Hematopoietic multipotent progenitor cell treated with erythropoietin and hydrocortisone succinate and interleukin-3 and kit ligand, for 8 days (in vitro differentiated cells): ENCODE data around the gene UQCR10.

Source experiments
- DNase-seq: peaks from one replicate; pipeline ENCODE4 v3.0.0-alpha.2; 2015

The UQCR10 gene

DNA sequence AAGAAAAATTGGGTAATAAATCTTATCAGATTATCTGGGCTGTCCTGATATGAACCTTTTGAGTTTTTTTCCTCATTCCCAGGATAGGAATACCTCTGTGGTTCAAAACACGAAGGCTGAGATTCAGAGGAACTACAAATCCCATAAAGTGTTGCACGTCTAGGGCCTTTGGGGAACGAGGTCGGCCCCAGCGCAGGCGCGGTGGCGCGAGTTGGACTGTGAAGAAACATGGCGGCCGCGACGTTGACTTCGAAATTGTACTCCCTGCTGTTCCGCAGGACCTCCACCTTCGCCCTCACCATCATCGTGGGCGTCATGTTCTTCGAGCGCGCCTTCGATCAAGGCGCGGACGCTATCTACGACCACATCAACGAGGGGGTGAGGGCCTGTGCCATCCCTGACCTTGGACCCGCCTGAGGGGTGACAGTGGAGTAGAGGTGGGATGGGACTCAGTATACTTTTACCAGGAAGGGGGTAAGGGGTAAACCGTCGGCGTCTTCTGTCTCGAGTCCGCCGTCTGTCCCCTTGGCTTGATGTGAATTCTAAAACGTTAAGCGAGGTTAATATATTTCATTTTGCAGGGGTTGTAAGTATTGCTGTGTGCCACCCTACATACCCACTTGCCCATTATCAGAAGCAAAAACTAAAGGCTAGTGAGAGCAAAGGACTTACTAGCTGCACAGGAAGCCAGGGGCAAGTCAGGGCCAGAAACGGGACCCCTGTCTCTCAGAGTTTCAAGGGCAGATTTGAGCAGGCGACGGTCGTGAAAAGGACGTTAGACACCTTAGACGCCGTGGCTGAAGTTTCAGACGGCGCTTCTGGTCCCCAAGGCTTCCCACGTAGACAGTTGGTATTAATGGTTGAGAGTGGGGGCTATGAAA lies at the start of gene UQCR10:
TSS of gene UQCR10 (plus strand) at position 199 of the 881 bp plus-strand sequence. CDS start at position 229, 30 bp downstream.
- peak; percentile 95 for DNase-seq

- DNase-seq = no peak
Observed at GRCh38 chr22:29717789-29718188, 49.4 kb upstream of the UQCR10 start.

- no peak for DNase-seq
Observed at GRCh38 chr22:29718949-29719898, 47.9 kb upstream of the UQCR10 start.

GRCh38 chr22:29719899-29720645 lies 47.1 kb upstream of the UQCR10 start, which contains the start of gene CABP7:
CABP7 (plus strand) TSS chr22:29720003; CDS start chr22:29720425, 422 bp downstream.
- DNase-seq = no peak

DNA sequence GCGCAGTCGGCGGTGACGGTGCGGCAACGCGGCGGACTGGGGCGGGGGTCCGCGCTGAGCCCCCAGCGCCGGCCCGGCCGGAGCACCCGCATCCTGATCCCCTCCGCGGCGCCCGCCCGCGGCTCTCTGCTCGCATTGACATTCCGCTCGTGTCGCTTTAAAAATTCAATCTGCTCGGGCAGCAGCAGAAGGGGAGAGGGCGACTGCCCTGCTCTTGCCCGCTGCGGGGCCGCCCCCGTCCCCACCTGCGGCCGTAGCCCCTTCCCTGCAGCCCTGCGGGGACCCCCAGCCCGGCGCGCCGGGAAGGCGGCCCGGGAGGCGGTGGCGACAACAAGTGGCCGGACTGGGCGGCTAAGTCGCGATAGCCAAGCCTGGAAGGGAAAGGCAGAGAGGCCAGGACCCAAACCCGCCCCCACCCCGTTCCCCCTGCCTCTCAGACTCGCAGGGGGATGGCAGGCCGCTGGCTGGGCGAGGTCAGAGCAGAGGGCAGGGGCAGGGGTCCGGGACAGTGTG lies 46.3 kb upstream of the UQCR10 start:
- DNase-seq = no peak

- peak; percentile 32 for DNase-seq
Observed at GRCh38 chr22:29722151-29722550, 45.0 kb upstream of the UQCR10 start.

DNA sequence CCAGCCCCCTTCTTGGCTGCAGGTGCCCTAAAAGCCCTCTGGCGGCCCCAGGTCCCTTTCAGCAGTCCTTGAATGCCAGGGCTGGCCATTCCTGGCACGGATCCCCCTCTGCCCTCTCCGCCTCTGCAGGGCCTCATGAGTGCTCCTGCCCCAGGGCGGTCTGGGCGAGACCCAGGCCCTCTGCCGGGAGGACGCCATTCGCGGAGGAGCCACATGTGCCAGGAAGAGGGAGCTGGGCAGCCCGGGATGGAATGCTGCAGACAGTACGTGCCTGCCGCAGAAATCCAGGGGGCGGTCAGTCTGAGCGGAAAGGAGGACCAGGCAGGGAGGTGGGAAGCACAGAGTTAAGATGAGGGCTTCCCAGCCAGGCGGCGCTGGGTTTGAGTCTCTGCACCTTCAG lies 44.6 kb upstream of the UQCR10 start:
- no peak for DNase-seq

- no peak for DNase-seq
Observed at GRCh38 chr22:29723766-29724165, 43.4 kb upstream of the UQCR10 start.

DNA sequence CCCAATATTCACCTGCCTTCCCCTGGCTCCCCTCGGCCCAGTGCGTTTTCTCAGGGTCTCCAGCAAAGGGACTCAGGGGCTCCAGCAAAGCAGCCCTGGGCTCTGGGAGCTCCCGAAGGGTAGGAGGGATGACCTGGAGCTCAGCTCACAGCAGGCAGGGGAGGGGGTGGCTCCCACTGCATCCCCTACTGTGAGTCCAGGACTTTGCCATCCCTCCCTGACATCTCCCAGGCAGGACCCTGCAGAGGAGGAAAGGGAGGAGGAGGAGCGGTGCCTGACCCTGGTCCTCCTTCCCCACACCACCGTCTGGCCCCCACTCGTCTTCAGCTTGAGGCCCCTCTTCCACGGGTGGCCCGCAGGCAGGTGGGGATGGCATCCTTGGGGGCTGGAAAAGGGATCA lies 42.3 kb upstream of the UQCR10 start:
- no peak for DNase-seq

- DNase-seq = peak; percentile 43
Observed at GRCh38 chr22:29726106-29726505, 41.1 kb upstream of the UQCR10 start.

DNA sequence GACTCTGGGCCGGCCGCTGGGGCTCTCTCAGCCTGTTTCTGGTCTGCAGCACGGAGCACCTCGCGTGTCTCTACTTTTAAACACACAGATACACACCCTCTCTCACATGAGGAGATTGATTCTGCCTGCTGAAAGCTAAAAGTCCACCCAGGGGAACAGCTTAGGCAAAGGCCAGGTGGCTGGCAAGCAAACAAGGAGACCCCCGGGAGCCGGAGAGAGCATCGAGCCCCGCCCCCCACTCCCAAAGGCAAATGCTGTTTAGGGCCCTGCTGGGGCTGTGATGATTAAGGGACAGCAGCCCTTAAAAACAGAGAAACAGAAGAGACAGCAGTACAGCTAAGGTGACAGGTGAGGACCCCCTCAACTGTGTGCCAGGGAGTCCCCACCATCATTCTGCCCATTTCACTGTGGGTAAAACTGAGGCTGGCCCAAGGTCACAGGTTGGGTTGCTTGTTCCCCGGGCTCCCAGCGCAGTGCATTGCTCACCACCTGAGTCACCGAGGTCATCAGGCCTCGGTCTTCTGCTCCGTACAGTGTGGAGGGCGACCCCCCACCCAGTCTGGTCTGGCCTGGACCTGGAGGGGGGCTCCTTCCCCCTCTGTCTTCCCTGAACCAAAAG lies 40.5 kb upstream of the UQCR10 start:
- DNase-seq = no peak

DNA sequence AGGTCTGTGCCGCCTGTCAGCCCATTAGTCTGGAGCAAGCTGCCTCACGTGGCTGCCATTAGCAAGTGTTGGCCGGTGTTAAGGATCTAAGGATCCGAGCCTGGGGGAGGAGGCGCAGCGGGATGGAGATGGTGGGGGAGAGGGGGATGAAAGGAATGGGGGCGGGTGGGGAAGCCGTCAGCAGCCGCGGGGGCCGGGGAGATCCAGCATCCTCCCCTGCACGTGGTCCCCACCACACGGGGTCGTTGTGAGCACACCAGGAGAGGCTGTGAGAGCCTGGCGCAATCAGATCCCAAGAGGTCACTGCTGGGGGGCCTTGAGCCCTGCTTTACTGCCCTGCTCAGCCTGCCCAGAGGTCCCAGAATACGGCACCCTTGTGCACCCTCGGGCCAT lies 40.0 kb upstream of the UQCR10 start:
- DNase-seq = peak; percentile 65

- DNase-seq = no peak
Observed at GRCh38 chr22:29729161-29729560, 38.0 kb upstream of the UQCR10 start.

- no peak for DNase-seq
Observed at GRCh38 chr22:29731058-29731850, 35.9 kb upstream of the UQCR10 start.

GRCh38 chr22:29732883-29733282 lies 34.3 kb upstream of the UQCR10 start:
- DNase-seq = peak; percentile 23

GRCh38 chr22:29733362-29734201 lies 33.6 kb upstream of the UQCR10 start:
- peak; percentile 100 for DNase-seq

DNA sequence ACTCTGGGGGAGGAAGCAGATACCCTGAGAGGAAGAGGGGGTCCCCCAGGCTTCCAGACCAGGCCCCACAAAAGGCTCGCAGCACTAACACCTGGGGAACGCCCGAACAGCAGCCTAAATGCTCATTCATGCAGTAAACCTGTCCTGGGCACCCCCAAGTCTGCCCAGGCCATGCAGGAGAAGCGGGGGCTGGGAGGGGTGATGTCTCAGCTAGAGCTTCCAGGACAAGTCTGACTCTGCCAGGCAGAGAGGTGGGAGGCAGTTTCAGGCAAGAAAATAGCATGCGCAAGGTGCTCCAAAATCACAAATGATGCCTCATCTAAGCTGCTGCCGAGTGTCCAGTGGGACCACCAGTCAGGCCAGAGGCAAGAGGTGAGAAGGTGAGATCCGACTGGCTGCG lies 32.8 kb upstream of the UQCR10 start:
- DNase-seq = peak; percentile 70

DNA sequence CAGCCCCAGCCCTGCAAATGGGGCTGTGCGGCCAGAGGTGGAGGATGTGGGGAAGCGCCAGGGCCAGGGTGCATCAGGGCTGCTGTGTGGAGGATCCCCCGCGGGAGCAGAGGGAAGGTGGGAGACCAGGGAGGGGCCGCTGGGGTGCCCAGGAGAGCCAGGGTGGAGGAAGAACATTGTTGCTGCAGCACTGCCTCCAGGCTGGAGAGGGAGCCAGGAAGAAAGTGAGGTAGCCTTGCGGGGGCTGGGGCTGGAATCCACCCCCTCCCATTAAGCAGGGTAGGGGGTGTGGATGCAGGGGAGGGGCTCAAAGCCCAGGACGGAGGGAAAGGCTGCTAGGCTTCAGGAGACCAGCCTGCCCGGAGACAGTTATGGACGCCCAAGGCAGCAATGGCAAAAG lies 32.3 kb upstream of the UQCR10 start:
- no peak for DNase-seq

GRCh38 chr22:29735416-29735815 lies 31.8 kb upstream of the UQCR10 start:
- DNase-seq = peak; percentile 32
